ENCODE measurements around the gene FCGR1A.

- TF ChIP-seq POLR2A (IDR thresholded peaks at IDR 0.05) = peak; percentile 18
- TF ChIP-seq CTCF (IDR thresholded peaks at IDR 0.05) = peak; percentile 60 to 81 (median 81)
Measured at GRCh38 chr1:149792912-149793515, 10.5 kb downstream of the FCGR1A start.
